ENCODE measurements around the gene RNF6.

Gene RNF6

GRCh38 chr13:26225896-26226617 is 3.9 kb upstream of the RNF6 start:
- no peak for DNase-seq

DNA sequence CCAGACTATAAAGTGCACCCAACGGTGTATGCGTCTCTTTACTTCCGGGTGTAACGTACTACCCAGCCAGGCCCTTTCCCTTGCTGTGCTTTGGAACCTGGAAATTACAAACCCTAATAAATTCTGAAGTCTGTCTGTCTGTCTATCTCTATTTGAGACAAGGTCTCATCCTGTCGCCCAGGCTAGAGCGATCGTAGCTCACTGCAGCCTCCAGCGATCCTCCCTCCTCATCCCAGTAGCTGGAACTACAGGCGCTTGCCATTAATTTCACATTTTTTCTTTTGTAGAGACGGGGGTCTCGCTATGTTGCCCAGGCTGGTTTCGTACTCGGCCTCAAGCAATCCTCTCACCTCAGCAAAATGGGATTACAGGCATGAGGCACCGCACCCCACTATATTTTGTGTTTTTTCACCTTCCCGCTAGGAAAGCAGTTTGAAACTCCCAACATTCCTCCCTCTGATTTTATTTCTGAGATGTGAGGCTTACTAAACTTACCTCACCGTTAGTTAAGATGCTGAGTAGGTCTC is 469 bp upstream of the RNF6 start:
- no peak for DNase-seq

- peak; percentile 73 for DNase-seq
Observed at GRCh38 chr13:26221399-26221720, 754 bp downstream of the RNF6 start.

DNA sequence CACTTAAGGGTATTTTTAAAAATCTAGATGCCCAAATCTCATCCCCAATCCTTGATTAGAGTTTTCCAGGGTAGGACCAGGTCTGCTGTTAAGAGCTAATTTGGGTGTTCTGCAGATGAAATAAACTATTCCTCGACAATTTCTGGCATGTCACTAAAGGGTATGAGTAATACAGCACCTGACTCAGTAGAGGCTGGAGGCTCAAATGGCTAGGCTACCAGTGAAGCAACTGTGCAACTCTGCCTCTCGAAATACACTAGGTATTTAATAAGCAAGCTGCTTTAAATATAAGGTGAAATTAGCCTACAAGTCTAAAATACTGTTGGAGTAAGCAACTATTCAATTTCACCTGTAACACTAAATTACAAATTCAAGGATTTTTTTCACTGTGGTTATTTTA is 1.5 kb downstream of the RNF6 start:
- DNase-seq: no peak

DNA sequence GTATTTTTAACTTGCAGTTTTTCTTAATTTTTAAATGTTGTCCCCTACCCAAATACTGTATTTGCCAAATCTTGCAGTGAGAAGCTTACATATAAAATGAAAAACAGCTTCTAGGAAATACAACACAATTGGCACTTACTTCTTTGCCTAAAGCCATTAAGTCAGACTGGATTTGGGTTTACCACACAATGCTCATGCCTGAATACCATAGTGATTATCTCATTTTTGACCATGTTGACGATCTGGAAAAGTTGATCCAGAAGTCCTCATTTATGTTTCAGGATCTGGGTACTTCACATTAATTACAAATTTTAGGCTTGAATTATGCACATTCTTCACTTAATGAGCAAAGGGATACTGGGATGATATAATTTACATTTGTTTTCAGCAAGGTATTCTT is 2.4 kb downstream of the RNF6 start:
- DNase-seq: no peak

GRCh38 chr13:26216042-26216441 is 6.1 kb downstream of the RNF6 start:
- DNase-seq: no peak

DNA sequence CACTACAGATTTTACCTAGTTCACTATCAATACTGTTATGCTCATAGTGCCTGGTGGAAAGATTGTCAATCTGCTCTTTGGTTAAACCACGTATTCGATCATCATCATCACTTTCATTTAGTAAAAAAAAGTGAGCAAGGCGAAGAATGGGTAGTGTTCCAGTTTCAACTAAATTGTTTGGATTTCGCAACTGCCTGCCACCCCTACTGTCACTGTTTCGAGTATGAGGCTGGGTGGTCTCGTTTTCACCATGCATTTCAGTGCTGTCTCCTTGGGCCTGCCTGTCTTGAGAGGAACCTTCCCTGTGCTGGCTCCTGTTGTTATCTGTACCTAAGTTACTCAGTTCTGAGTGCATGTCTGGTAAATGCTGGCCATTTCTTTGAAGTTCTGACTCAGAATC is 8.1 kb downstream of the RNF6 start:
- no peak for DNase-seq

DNA sequence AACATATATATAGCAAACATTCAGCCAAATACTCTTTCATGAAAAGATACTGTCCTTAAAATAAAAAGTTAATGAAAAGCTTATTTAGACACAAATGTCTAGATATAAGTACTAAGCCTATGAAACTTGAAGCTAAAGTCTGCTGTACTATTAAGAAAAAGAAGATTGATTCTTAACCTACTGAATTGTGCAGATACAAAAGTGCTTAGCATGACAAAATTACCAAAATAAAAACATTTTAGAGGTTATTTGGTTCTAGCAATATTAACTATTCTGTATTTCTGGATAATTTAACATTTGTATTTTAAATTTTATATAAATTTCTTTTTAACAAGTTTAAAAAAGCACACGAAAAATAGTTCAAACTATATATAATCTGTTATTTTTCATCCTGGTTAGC is 8.8 kb downstream of the RNF6 start:
- DNase-seq: no peak

- no peak for DNase-seq
Observed at GRCh38 chr13:26208287-26208686, 13.8 kb downstream of the RNF6 start.

DNA sequence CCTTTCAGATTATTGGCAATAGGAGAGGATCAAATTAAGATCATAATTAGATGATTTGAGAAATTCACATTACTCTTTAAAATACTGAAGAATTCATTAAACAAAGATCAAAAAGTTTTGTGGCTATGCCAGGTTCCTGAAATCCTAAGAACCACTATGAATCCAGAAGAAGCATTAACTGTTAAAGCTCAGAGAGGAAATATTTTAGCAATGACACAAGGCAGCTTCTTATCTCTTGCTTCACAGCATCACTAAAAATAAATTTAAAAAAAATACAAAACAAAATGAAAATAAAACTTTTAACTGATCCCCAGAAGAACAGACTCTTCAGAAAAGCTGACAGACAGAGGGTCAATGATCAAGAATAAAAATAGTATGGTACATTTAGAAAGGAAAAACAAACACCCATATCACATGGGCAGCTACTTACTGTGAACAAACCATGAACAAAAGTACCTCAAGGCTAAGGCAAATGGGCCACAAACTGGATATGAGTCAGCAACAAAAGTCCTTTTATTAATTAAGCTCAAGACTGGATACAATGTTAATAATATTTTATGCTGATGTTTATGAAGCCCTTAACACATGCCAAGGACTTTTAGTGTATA is 19.6 kb downstream of the RNF6 start:
- no peak for DNase-seq

- no peak for DNase-seq
Observed at GRCh38 chr13:26200811-26201210, 21.3 kb downstream of the RNF6 start.

DNA sequence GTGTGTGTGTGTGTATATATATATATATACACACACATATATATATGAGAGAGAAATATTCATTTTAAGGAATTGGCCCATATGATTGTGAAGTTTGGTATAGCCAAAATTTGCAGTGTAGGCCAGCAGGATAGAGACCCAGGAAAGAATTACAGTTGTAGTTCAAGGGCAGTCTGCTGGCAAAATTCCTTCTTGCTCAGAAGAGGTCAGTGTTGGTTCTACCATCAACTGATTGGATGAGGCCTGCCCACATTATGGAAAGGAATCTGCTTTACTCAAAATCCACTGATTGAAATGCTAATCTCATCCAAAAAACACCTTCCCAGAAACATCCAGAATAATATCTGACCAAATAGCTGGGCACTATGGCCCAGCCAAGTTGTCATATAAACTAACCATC is 24.0 kb downstream of the RNF6 start:
- DNase-seq: no peak

GRCh38 chr13:26197298-26197697 is 24.8 kb downstream of the RNF6 start:
- DNase-seq: no peak

DNA sequence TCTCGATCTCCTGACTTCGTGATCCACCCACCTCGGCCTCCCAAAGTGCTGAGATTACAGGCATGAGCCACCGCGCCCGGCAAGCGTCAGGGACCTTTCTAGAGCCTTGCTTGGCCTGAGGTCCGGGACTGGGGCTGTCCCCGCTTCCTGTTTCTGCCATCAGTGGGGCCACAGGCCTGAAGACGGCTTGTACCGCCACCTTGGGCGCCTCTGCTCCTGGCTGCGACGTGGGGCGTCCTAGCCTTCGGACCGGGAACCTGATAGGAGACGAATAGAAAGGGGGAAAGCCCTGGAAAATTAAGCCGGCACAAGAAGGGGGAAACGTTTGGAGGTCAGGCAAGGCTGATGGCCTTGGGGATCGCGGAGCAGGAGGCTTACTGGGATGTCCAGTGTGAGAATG is 35.1 kb downstream of the RNF6 start:
- no peak for DNase-seq

GRCh38 chr13:26186118-26186870 is 35.8 kb downstream of the RNF6 start:
- DNase-seq: peak; percentile 56

DNA sequence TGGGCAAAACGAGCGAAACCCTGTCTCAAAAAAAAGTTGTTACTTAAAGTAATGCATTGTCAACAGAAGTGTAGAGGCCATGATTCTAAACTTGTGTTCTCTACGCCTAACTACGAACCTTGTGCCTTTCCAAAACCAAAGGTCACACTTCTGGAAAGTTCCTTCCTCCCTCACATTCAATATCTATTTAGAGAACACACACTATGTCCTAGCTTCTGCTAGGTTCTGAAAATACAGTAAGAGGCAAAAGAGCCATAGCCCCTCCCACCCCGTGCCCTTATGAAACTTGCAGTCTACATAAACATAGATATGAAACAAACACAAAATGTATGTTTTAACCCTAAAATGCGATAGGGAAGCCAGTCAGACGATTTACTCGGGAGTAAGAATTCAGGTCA is 36.4 kb downstream of the RNF6 start:
- DNase-seq: no peak

DNA sequence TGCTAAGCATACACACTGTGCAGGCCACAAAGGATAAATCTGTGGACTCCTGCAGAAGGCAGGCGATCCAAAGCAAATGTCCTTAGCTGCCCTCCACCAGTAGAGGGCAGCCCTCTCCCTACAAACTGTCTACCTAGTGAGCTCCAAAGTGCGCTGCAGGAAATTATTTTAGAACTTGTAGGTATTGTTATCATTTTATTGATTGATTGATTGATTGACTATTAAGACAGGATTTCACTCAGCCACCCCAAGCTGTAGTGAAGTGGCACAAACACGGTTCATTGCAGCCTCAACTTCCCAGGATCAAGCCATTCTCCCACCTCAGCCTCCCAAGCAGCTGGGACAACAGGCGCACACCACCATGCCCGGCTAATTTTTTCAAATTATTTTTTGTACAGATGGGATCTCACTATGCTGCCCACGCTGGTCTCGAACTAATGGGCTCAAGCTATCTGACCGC is 37.3 kb downstream of the RNF6 start:
- DNase-seq: peak; percentile 21

GRCh38 chr13:26183416-26183815 is 38.7 kb downstream of the RNF6 start:
- DNase-seq: no peak

- no peak for DNase-seq
Observed at GRCh38 chr13:26179344-26179743, 42.8 kb downstream of the RNF6 start.

- DNase-seq: no peak
Observed at GRCh38 chr13:26168835-26169234, 53.3 kb downstream of the RNF6 start.

DNA sequence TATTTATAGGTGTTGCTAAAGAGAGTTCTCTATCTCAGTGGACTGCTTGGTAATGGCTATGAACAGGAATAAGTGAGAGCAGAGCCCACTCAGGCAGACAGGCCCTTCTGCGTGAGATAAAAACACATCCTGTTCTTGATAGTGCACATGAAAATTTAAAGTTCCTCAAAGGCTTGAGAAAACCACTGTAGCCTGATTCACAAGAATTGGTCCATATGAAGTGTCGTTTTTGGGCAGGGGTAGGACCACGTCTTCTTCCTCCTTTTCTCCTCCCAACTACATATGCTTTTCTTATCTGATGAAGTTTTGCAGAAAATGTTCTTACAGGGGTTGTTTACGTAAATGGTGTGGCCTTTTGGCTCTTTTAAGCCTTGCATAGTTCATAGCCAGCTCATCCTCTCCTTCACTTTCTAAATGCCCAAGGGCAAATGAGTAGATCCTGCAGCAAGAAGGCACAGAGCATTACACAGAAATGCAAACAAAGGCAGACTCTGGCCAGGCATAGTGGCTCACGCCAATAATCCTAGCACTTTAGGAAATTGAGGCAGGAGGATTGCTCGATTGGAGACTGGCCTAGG is 53.8 kb downstream of the RNF6 start:
- DNase-seq: no peak

- DNase-seq: no peak
Observed at GRCh38 chr13:26163812-26164211, 58.3 kb downstream of the RNF6 start.

All from SHP77 treated with DMSO at 0.1 percent for 48 hours (cell line).